HCT116 (cell line): ENCODE measurements around the gene PRR23E. TPM values are rescaled to one million over a fixed set of nuclear protein-coding genes. Genes with fewer than 3 reads are reported as not detected.

Experiments used
- ATAC-seq: fragments of 200-7000 bp; cut with Tn5 transposase; 2 replicates; pipeline ENCODE4 v1.9.1; 2020; ENCODE audit warnings: mild to moderate bottlenecking, moderate library complexity
- BruUV-seq: library from RNA; stranded (reverse); fragments of 400-500 nt; replicated peaks from 2 replicates; lab custom pipeline; 2021; lab: Mats Ljungman, UMichigan
- CTCF ChIA-PET: fragments of 300-600 bp; sonication (Branson Sonifier 250); formaldehyde crosslinking; loops from one replicate; lab custom pipeline; 2021; ENCODE audit warnings: antibody characterized with exemption; lab: Charles Lee
- POLR2A ChIA-PET: fragments of 300-600, 350-600 bp; sonication (Branson Sonifier 250); formaldehyde crosslinking; loops from one replicate; lab custom pipeline; 2021; ENCODE audit warnings: antibody characterized with exemption; lab: Charles Lee
- RAD21 ChIA-PET, 2 experiments: fragments of 300-600 bp; sonication (Branson Sonifier 250); formaldehyde crosslinking; loops; one replicate each; lab custom pipeline; 2023; ENCODE audit warnings: low total read pairs in 2 of 2; ENCODE audit not compliant: uncharacterized antibody in 2 of 2, unreplicated experiment in 2 of 2, low non-redundant PET in 1 of 2; lab: Charles Lee
- DNase-seq: peaks from one replicate; pipeline ENCODE4 v3.0.0-alpha.2; 2010; ENCODE audit warnings: low read depth, low spot score
- H2AFZ ChIP-seq: fragments of 200-600 bp; shearing (Covaris generic), sonication (generic); 2 replicates; pipeline ENCODE4 v1.6.1; 2017; ENCODE audit warnings: low read depth, mixed run types, mixed read lengths, antibody characterized with exemption, low read length; ENCODE audit not compliant: poor library complexity, severe bottlenecking
- H3K27ac ChIP-seq: 2 replicates; pipeline ENCODE4 v1.5.1; 2012; ENCODE audit warnings: low read depth, low read length
- H3K27me3 ChIP-seq: fragments of 200-600 bp; sonication (generic); 2 replicates; pipeline ENCODE4 v1.6.1; 2016; ENCODE audit warnings: mixed run types, low read length, mixed read lengths; ENCODE audit not compliant: insufficient read depth
- H3K36me3 ChIP-seq, 2 experiments: fragments of 200-500 bp in 1 of 2; fragments of 200-600 bp in 1 of 2; sonication (Bioruptor generic) in 1 of 2; sonication (generic) in 1 of 2; 2 replicates each; pipeline versions ENCODE4 v1.5.1 to v1.6.1; 2014 to 2016; ENCODE audit warnings: low read length in 2 of 2, inconsistent platforms in 1 of 2, mixed read lengths in 1 of 2, mixed run types in 1 of 2; ENCODE audit not compliant: insufficient read depth in 2 of 2, control insufficient read depth in 1 of 2
- H3K4me1 ChIP-seq, 2 experiments: fragments of 200-600 bp in 1 of 2; sonication (generic) in 1 of 2; 2 replicates each; pipeline versions ENCODE4 v1.5.1 to v1.6.1; 2012 to 2017; ENCODE audit warnings: low read length in 2 of 2, inconsistent platforms in 1 of 2, mild to moderate bottlenecking in 1 of 2, mixed read lengths in 1 of 2, mixed run types in 1 of 2, moderate library complexity in 1 of 2; ENCODE audit not compliant: insufficient read depth in 2 of 2, control insufficient read depth in 1 of 2
- H3K4me2 ChIP-seq: fragments of 200-600 bp; sonication (generic); 2 replicates; pipeline ENCODE4 v1.6.1; 2017; ENCODE audit warnings: mixed run types, low read length, mixed read lengths
- H3K4me3 ChIP-seq, 2 experiments: fragments of 200-600 bp in 1 of 2; sonication (generic) in 1 of 2; replicated peaks in 1 of 2; 2 replicates each; pipeline ENCODE4 v1.5.1; 2011 to 2016; ENCODE audit warnings: low read length in 2 of 2, control low read depth in 1 of 2, low read depth in 1 of 2, mild to moderate bottlenecking in 1 of 2, mixed read lengths in 1 of 2, mixed run types in 1 of 2
- H3K79me2 ChIP-seq: fragments of 200-600 bp; sonication (generic); 2 replicates; pipeline ENCODE4 v1.6.1; 2017; ENCODE audit warnings: mild to moderate bottlenecking, mixed run types, low read length, moderate library complexity, mixed read lengths; ENCODE audit not compliant: insufficient read depth
- H3K9ac ChIP-seq: fragments of 200-600 bp; sonication (generic); 2 replicates; pipeline ENCODE4 v1.6.1; 2016; ENCODE audit warnings: low read length, mixed read lengths
- H3K9me2 ChIP-seq: fragments of 200-600 bp; sonication (generic), shearing (Covaris generic); 2 replicates; pipeline ENCODE4 v1.6.1; 2017; ENCODE audit warnings: mixed run types, mild to moderate bottlenecking, moderate library complexity; ENCODE audit not compliant: insufficient read depth
- H3K9me3 ChIP-seq, 2 experiments: fragments of 200-500 bp in 1 of 2; fragments of 200-600 bp in 1 of 2; sonication (Bioruptor generic) in 1 of 2; sonication (generic) in 1 of 2; 2 replicates each; pipeline ENCODE4 v1.6.1; 2014 to 2017; ENCODE audit warnings: low read length in 2 of 2, mixed read lengths in 2 of 2, inconsistent platforms in 1 of 2, low read depth in 1 of 2, mild to moderate bottlenecking in 1 of 2, mixed run types in 1 of 2, moderate library complexity in 1 of 2; ENCODE audit not compliant: control insufficient read depth in 1 of 2, insufficient read depth in 1 of 2
- H4K20me1 ChIP-seq: fragments of 200-600 bp; sonication (generic), shearing (Covaris generic); 2 replicates; pipeline ENCODE4 v1.6.1; 2017; ENCODE audit warnings: mixed run types, mild to moderate bottlenecking, moderate library complexity; ENCODE audit not compliant: insufficient read depth
- EGR1 ChIP-seq: IDR thresholded peaks from 2 replicates; pipeline ENCODE4 v1.6.1; 2012; ENCODE audit warnings: low read depth
- ELF1 ChIP-seq: IDR thresholded peaks from 2 replicates; pipeline ENCODE4 v1.6.1; 2012; ENCODE audit warnings: low read depth, borderline replicate concordance
- EZH2phosphoT487 ChIP-seq: fragments of 200-600 bp; IDR thresholded peaks from 2 replicates; pipeline ENCODE4 v1.6.1; 2018; ENCODE audit warnings: antibody characterized with exemption, borderline replicate concordance
- FOSL1 ChIP-seq: IDR thresholded peaks from 2 replicates; pipeline ENCODE4 v1.6.1; 2012; ENCODE audit warnings: low read depth
- JUND ChIP-seq: IDR thresholded peaks from 2 replicates; pipeline ENCODE4 v1.6.1; 2012
- POLR2A ChIP-seq: IDR thresholded peaks from 2 replicates; pipeline ENCODE4 v1.7.0; 2011; ENCODE audit warnings: borderline replicate concordance; ENCODE audit not compliant: insufficient read depth, insufficient read length; ENCODE audit errors: extremely low read depth
- POLR2AphosphoS5 ChIP-seq: IDR thresholded peaks from 2 replicates; pipeline ENCODE4 v1.6.1; 2011; ENCODE audit warnings: mild to moderate bottlenecking, low read depth, low read length, moderate library complexity
- SRF ChIP-seq: IDR thresholded peaks from 2 replicates; pipeline ENCODE4 v1.6.1; 2012; ENCODE audit warnings: low read depth
- YY1 ChIP-seq: IDR thresholded peaks from 2 replicates; pipeline ENCODE4 v1.6.1; 2011; ENCODE audit warnings: low read length, low read depth, moderate library complexity, mild to moderate bottlenecking; ENCODE audit not compliant: insufficient replicate concordance; ENCODE audit errors: extremely low read depth
- intact Hi-C: fragments of 100-400 bp; cut with micrococcal nuclease; formaldehyde crosslinking; loops from 2 replicates; pipeline ENCODE4 v1.10.0; 2022
- total RNA-seq: library from RNA; stranded (reverse); gene quantifications from one replicate; pipeline ENCODE4 v1.2.1, GENCODE V29; 2021; ENCODE audit not compliant: unreplicated experiment
- TF ChIP-seq, protein P1 (sequence below): IDR thresholded peaks from 2 replicates; pipeline ENCODE4 v1.6.1; 2012; ENCODE audit warnings: low read depth
- TF ChIP-seq, protein P2 (sequence below): IDR thresholded peaks from 2 replicates; pipeline ENCODE4 v1.6.1; 2012
- TF ChIP-seq, protein P3 (sequence below): IDR thresholded peaks from 2 replicates; pipeline ENCODE4 v1.6.1; 2011; ENCODE audit warnings: mild to moderate bottlenecking, low read length, moderate library complexity; ENCODE audit not compliant: insufficient replicate concordance; ENCODE audit errors: extremely low read depth
- TF ChIP-seq, protein P4 (sequence below): IDR thresholded peaks from 2 replicates; pipeline ENCODE4 v1.6.1; 2012

Gene PRR23E
- total RNA-seq, 1 experiment from 2014 or later, result not detected

DNA sequence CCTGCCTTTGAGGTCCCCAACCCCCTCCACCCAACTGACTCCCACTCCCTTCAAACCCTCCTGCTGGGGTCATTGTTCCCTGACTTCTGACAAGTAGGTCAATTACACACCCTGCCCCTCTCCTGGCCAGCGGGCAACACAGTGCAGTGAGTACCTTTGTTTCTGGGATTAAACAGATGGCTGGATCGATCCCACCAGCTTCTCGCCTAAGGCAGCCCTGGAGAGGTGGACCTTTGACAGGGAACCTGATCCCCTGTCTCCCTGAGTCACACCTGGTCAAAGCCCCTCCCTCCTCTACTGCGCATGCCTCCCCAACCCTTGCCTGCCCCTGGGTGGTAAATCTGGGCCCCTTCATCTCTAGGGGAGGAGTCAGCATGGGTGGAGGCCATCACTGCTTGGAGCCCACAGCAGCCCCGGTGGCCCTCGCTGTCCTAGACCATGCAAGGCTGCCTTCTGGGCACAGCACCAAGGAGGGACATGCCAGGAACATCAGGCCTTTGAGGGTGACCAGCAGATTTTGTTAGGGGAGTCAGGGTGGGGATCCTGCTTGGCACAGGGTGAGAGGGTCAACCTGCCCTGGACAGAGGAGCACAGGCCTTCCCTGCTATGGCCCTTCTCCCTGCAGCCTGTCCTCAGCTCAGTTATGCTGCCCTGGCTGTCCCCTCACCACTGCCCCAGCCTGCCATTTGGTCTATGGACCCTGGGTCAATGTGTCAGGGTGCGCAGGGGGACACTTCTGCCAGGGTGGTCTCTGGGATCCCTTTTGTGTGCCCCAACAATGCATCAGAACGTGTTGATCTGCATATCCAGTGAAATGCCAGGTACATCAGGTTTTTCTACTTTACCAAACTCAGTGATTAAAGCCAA is 9.8 kb upstream of the PRR23E start:
- CTCF ChIA-PET, result no interaction called here
- no peaks in the 10 kb centered on the region for H3K27me3 ChIP-seq

More for the DNA sequence above, 9.8 kb upstream of the PRR23E start:
- ChIA-PET POLR2A (no interaction called here), RAD21 (no interaction called here)
- Histone ChIP-seq H3K36me3 (no peaks in the 10 kb centered on the region), H2AFZ (no peak overlapping the region), H3K9me2 (no peaks in the 10 kb centered on the region), H3K27ac (no peak overlapping the region), H3K4me3 (no peak overlapping the region), H3K9me3 (peaks cover 0 to 7% of the 10 kb centered on the region in 2 experiments; a peak in 1 of 4 replicates), H4K20me1 (no peaks in the 10 kb centered on the region), H3K9ac (no peak overlapping the region), H3K4me1 (peaks cover 0 to 10% of the 10 kb centered on the region in 2 experiments; a peak in 1 of 4 replicates), H3K4me2 (no peak overlapping the region), H3K79me2 (no peaks in the 10 kb centered on the region)
- intact Hi-C loops, result no loop called here
- ATAC-seq, result peak; percentile 94
- peak; percentile 6 for DNase-seq
- TF ChIP-seq SRF (no peak), POLR2A (no peak), ELF1 (no peak), YY1 (no peak), EGR1 (no peak), JUND (no peak), EZH2phosphoT487 (no peak), FOSL1 (no peak), POLR2AphosphoS5 (no peak)
- TF ChIP-seq, protein P1, sequence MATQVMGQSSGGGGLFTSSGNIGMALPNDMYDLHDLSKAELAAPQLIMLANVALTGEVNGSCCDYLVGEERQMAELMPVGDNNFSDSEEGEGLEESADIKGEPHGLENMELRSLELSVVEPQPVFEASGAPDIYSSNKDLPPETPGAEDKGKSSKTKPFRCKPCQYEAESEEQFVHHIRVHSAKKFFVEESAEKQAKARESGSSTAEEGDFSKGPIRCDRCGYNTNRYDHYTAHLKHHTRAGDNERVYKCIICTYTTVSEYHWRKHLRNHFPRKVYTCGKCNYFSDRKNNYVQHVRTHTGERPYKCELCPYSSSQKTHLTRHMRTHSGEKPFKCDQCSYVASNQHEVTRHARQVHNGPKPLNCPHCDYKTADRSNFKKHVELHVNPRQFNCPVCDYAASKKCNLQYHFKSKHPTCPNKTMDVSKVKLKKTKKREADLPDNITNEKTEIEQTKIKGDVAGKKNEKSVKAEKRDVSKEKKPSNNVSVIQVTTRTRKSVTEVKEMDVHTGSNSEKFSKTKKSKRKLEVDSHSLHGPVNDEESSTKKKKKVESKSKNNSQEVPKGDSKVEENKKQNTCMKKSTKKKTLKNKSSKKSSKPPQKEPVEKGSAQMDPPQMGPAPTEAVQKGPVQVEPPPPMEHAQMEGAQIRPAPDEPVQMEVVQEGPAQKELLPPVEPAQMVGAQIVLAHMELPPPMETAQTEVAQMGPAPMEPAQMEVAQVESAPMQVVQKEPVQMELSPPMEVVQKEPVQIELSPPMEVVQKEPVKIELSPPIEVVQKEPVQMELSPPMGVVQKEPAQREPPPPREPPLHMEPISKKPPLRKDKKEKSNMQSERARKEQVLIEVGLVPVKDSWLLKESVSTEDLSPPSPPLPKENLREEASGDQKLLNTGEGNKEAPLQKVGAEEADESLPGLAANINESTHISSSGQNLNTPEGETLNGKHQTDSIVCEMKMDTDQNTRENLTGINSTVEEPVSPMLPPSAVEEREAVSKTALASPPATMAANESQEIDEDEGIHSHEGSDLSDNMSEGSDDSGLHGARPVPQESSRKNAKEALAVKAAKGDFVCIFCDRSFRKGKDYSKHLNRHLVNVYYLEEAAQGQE, result no peak
- TF ChIP-seq, protein P2, sequence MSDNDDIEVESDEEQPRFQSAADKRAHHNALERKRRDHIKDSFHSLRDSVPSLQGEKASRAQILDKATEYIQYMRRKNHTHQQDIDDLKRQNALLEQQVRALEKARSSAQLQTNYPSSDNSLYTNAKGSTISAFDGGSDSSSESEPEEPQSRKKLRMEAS, result no peak
- TF ChIP-seq, protein P3, sequence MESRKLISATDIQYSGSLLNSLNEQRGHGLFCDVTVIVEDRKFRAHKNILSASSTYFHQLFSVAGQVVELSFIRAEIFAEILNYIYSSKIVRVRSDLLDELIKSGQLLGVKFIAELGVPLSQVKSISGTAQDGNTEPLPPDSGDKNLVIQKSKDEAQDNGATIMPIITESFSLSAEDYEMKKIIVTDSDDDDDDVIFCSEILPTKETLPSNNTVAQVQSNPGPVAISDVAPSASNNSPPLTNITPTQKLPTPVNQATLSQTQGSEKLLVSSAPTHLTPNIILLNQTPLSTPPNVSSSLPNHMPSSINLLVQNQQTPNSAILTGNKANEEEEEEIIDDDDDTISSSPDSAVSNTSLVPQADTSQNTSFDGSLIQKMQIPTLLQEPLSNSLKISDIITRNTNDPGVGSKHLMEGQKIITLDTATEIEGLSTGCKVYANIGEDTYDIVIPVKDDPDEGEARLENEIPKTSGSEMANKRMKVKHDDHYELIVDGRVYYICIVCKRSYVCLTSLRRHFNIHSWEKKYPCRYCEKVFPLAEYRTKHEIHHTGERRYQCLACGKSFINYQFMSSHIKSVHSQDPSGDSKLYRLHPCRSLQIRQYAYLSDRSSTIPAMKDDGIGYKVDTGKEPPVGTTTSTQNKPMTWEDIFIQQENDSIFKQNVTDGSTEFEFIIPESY, result no peak
- TF ChIP-seq, protein P4, sequence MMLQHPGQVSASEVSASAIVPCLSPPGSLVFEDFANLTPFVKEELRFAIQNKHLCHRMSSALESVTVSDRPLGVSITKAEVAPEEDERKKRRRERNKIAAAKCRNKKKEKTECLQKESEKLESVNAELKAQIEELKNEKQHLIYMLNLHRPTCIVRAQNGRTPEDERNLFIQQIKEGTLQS, result no peak
- no TSS peak for BruUV-seq
